Glutamatergic neuron (in vitro differentiated cells): ENCODE measurements around the gene DNAL1. TPM values are rescaled to one million over a fixed set of nuclear protein-coding genes. Genes with fewer than 3 reads are reported as not detected.

ENCODE experiments used
- DNase-seq: peaks from one replicate; pipeline ENCODE4 v3.0.0; 2022
- H3K27ac Mint-ChIP-seq: one replicate; pipeline ENCODE4 v1.8.0; 2020; ENCODE audit warnings: mild to moderate bottlenecking, mixed read lengths, inconsistent platforms; ENCODE audit not compliant: unreplicated experiment
- H3K27me3 Mint-ChIP-seq: one replicate; pipeline ENCODE4 v1.8.0; 2020; ENCODE audit warnings: mild to moderate bottlenecking, moderate library complexity, mixed read lengths, inconsistent platforms; ENCODE audit not compliant: unreplicated experiment
- H3K36me3 Mint-ChIP-seq: one replicate; pipeline ENCODE4 v1.8.0; 2020; ENCODE audit warnings: mild to moderate bottlenecking, mixed read lengths, inconsistent platforms; ENCODE audit not compliant: unreplicated experiment
- H3K4me1 Mint-ChIP-seq: one replicate; pipeline ENCODE4 v1.8.0; 2020; ENCODE audit warnings: mild to moderate bottlenecking, low read depth, mixed read lengths, inconsistent platforms; ENCODE audit not compliant: unreplicated experiment
- H3K4me3 Mint-ChIP-seq: one replicate; pipeline ENCODE4 v1.8.0; 2020; ENCODE audit warnings: mild to moderate bottlenecking, mixed read lengths, inconsistent platforms; ENCODE audit not compliant: unreplicated experiment
- H3K9me3 Mint-ChIP-seq: one replicate; pipeline ENCODE4 v1.8.0; 2020; ENCODE audit warnings: mild to moderate bottlenecking, moderate library complexity, mixed read lengths, inconsistent platforms; ENCODE audit not compliant: unreplicated experiment
- total RNA-seq: library from RNA; stranded (reverse); fragmentation: NEBNext Ultra II Directional; extraction: Animal tissue kit (Norgen Biotek cat#: 25700); gene quantifications from one replicate; pipeline ENCODE4 v1.2.1, GENCODE V29; 2021; ENCODE audit not compliant: unreplicated experiment
- TF ChIP-seq, protein P1 (sequence below): fragments of 200-600 bp; sonication (generic); IDR thresholded peaks from one replicate; pipeline ENCODE4 v1.5.0; 2021; ENCODE audit not compliant: partially characterized antibody, unreplicated experiment

Gene DNAL1
- total RNA-seq, 1 donor from 2014 or later = 18.5 TPM

DNA sequence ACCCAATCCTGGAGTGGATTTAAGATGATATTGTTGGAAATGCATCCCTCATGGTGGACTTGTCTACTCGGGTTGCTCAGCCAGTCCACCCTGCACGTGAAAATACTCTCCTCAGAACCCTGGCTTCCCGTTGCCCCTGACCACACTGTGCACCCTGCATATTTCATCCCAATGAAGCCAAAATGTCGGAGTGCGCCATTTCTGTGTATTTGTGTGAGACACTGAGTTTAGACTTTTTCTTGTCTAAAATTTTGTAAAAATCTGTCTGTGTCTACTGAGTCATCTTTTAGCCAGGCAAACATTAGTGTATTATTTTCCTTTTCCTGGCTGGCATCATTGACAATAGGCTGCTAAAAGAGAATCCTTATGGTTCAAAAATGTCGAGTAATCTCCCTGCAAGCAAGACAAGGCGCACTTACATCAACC is 69.9 kb downstream of the DNAL1 start:
- peaks cover 30% of the 10 kb centered on the region for H3K4me1 Mint-ChIP-seq
- H3K27ac Mint-ChIP-seq = peak overlapping the region; percentile 91
- peak overlapping the region; percentile 92 for H3K4me3 Mint-ChIP-seq
- TF ChIP-seq, protein P1, sequence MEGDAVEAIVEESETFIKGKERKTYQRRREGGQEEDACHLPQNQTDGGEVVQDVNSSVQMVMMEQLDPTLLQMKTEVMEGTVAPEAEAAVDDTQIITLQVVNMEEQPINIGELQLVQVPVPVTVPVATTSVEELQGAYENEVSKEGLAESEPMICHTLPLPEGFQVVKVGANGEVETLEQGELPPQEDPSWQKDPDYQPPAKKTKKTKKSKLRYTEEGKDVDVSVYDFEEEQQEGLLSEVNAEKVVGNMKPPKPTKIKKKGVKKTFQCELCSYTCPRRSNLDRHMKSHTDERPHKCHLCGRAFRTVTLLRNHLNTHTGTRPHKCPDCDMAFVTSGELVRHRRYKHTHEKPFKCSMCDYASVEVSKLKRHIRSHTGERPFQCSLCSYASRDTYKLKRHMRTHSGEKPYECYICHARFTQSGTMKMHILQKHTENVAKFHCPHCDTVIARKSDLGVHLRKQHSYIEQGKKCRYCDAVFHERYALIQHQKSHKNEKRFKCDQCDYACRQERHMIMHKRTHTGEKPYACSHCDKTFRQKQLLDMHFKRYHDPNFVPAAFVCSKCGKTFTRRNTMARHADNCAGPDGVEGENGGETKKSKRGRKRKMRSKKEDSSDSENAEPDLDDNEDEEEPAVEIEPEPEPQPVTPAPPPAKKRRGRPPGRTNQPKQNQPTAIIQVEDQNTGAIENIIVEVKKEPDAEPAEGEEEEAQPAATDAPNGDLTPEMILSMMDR = no peak
- H3K27me3 Mint-ChIP-seq = peaks cover 21% of the 10 kb centered on the region
- H3K36me3 Mint-ChIP-seq = peaks cover 3% of the 10 kb centered on the region
- no peak for DNase-seq
- H3K9me3 Mint-ChIP-seq = peaks cover 17% of the 10 kb centered on the region

DNA sequence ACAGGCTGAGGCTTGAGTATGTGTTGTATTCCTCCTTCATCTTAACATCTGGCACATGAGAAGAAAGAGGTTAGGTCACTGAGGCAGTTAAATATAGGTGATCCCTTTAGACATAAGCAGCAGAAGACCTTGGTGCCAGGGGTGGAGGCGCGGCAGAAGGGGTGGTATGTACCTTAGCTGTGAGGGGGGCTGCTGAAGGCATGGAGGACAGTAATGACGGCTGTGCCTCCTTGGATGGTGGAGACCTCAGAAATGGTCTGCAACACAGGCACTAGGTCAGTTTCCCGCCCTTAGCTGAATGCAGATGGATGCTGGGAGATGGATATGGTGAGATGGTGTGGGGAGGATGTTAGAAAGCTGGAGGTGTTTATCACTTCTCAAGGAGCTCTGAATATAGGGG is 70.9 kb downstream of the DNAL1 start:
- Mint-ChIP-seq H3K36me3 (no peaks in the 10 kb centered on the region), H3K9me3 (peaks cover 17% of the 10 kb centered on the region), H3K4me1 (peaks cover 26% of the 10 kb centered on the region), H3K27me3 (peaks cover 18% of the 10 kb centered on the region), H3K27ac (peak overlapping the region; percentile 24), H3K4me3 (peak overlapping the region; percentile 69)
- DNase-seq = no peak
- TF ChIP-seq, protein P1 = no peak

DNA sequence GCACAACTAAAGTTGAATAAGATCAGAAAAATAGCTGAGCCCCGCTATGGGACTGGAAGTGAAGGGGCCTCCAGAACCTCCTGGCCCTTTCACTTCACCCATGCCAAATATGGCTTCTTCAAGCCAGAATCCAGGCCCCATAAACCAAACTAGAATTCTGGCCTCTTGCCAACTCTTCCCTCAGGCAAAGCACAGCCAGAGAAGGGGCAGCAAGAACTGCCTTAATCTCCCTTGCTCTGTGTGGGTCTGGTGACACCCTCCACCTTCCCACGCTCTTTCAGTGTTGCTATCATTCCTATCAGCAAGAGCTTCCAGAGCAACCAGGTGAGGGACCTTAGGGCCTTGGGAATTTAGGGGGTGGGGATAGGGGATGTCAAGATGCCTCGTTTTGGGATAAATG is 72.5 kb downstream of the DNAL1 start:
- H3K36me3 Mint-ChIP-seq = no peaks in the 10 kb centered on the region
- H3K27ac Mint-ChIP-seq = peak overlapping the region; percentile 33
- H3K9me3 Mint-ChIP-seq = peaks cover 17% of the 10 kb centered on the region
- no peak for DNase-seq
- TF ChIP-seq, protein P1 = no peak
- peak overlapping the region; percentile 97 for H3K4me3 Mint-ChIP-seq
- H3K27me3 Mint-ChIP-seq = peaks cover 17% of the 10 kb centered on the region
- peaks cover 23% of the 10 kb centered on the region for H3K4me1 Mint-ChIP-seq

DNA sequence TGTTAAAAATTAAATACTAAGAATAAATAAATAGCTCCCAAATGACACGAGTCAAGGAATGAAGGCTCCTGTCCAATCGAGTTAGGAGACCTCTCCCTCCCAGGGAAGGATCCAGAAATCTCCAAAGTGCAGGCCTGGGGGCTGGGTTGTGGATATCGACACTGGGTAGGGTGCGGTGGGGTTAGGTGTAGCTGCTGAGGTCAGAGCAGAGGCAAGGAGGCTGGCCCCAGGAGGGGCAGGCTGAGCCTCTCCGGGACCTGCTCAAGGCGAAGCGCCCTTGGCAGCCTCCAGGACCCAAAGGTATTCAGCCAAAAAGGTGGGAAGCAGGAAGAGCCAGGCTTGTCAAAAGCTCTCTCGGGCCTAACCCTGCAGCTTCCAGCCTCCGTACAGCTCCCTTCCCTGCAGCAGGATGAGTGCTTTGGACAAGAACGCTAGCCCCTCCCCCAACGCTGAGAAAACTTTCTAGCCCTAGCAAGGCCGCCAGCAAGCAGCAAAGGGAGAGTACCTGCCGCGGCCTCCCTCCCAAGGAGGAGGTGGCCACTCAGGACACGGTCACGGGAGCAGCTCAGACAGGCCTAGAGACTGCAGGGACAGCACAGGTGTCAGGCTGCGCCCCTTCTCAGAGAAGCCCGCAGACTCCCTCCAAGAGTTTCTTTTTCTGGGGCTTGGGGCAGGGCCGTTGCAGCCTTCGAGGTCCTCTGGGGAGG is 73.1 kb downstream of the DNAL1 start:
- DNase-seq = peak; percentile 50
- Mint-ChIP-seq H3K4me1 (peaks cover 22% of the 10 kb centered on the region), H3K27me3 (peaks cover 14% of the 10 kb centered on the region)

More for the DNA sequence above, 73.1 kb downstream of the DNAL1 start:
- Mint-ChIP-seq H3K36me3 (no peaks in the 10 kb centered on the region), H3K27ac (peak overlapping the region; percentile 97), H3K4me3 (peak overlapping the region; percentile 97), H3K9me3 (peaks cover 12% of the 10 kb centered on the region)
- TF ChIP-seq, protein P1 = no peak
